SK-N-SH treated with all-trans-retinoic acid at 6 μM for 48 hours (cell line): ENCODE results near the gene ADAP1.
A peak's percentile ranks its signal among the peaks of the same experiment; 100 is the strongest.

Source experiments
- ATAC-seq: fragments of 200-7000 bp; cut with Tn5 transposase; 3 replicates; pipeline ENCODE4 v1.9.1; 2020; ENCODE audit warnings: mild to moderate bottlenecking, moderate library complexity
- ARNTL ChIP-seq: fragments of 450-650 bp; formaldehyde crosslinking; IDR thresholded peaks from 2 replicates; pipeline ENCODE4 v1.5.0; 2020; ENCODE audit warnings: low read depth, mild to moderate bottlenecking, moderate library complexity, borderline replicate concordance
- BACH2 ChIP-seq: fragments of 250-450 bp; sonication (Bioruptor Pico); IDR thresholded peaks from 2 replicates; pipeline ENCODE4 v1.9.0; 2021; ENCODE audit warnings: mild to moderate bottlenecking, borderline replicate concordance
- CSDC2 ChIP-seq: fragments of 250-450 bp; sonication (Bioruptor Pico); IDR thresholded peaks from 2 replicates; pipeline ENCODE4 v1.5.0; 2020; ENCODE audit warnings: mild to moderate bottlenecking, moderate library complexity
- ESRRG ChIP-seq: fragments of 250-450 bp; sonication (Bioruptor Pico); IDR thresholded peaks from 2 replicates; pipeline ENCODE4 v1.6.1; 2021; ENCODE audit warnings: mild to moderate bottlenecking
- GLIS3 ChIP-seq: fragments of 250-450 bp; sonication (Bioruptor Pico); IDR thresholded peaks from 2 replicates; pipeline ENCODE4 v1.5.0; 2020; ENCODE audit warnings: mild to moderate bottlenecking, moderate library complexity
- ISL1 ChIP-seq: fragments of 250-450 bp; sonication (Bioruptor Pico); IDR thresholded peaks from 2 replicates; pipeline ENCODE4 v2.1.2; 2022; ENCODE audit warnings: mild to moderate bottlenecking, moderate library complexity
- PPARA ChIP-seq: fragments of 250-450 bp; sonication (Bioruptor Pico); IDR thresholded peaks from 2 replicates; pipeline ENCODE4 v1.5.0; 2020; ENCODE audit warnings: mild to moderate bottlenecking, borderline replicate concordance
- RARB ChIP-seq: fragments of 250-450 bp; sonication (Bioruptor Pico); IDR thresholded peaks from 2 replicates; pipeline ENCODE4 v1.8.0; 2021; ENCODE audit warnings: mild to moderate bottlenecking, moderate library complexity
- TOX ChIP-seq: fragments of 250-450 bp; sonication (Bioruptor Pico); IDR thresholded peaks from 2 replicates; pipeline ENCODE4 v1.8.0; 2021; ENCODE audit warnings: mild to moderate bottlenecking, moderate library complexity, borderline replicate concordance
- ZC3H10 ChIP-seq: fragments of 250-450 bp; sonication (Bioruptor Pico); IDR thresholded peaks from 2 replicates; pipeline ENCODE4 v1.5.1; 2021; ENCODE audit warnings: mild to moderate bottlenecking, moderate library complexity
- ZFP3 ChIP-seq: fragments of 250-450 bp; sonication (Bioruptor Pico); IDR thresholded peaks from 2 replicates; pipeline ENCODE4 v1.5.0; 2020; ENCODE audit warnings: mild to moderate bottlenecking, moderate library complexity
- ZNF565 ChIP-seq: fragments of 450-650 bp; formaldehyde crosslinking; conservative IDR thresholded peaks from 2 replicates; pipeline ENCODE4 v1.5.0; 2020; ENCODE audit warnings: low read depth, mild to moderate bottlenecking, moderate library complexity
- ZNF70 ChIP-seq: fragments of 450-650 bp; formaldehyde crosslinking; IDR thresholded peaks from 2 replicates; pipeline ENCODE4 v1.5.0; 2020; ENCODE audit warnings: mild to moderate bottlenecking, moderate library complexity
- ZNF8 ChIP-seq: fragments of 450-650 bp; formaldehyde crosslinking; IDR thresholded peaks from 2 replicates; pipeline ENCODE4 v1.5.0; 2020; ENCODE audit warnings: mild to moderate bottlenecking, moderate library complexity
- TF ChIP-seq, protein P1 (sequence below): fragments of 250-450 bp; sonication (Bioruptor Pico); IDR thresholded peaks from 2 replicates; pipeline ENCODE4 v1.8.0; 2021; ENCODE audit warnings: low read depth, mild to moderate bottlenecking, moderate library complexity, borderline replicate concordance
- TF ChIP-seq, protein P2 (sequence below): fragments of 250-450 bp; sonication (Bioruptor Pico); IDR thresholded peaks from 2 replicates; pipeline ENCODE4 v1.5.1; 2020; ENCODE audit warnings: low read depth, mild to moderate bottlenecking, moderate library complexity
- TF ChIP-seq, protein P3 (sequence below): fragments of 250-450 bp; sonication (Bioruptor Pico); IDR thresholded peaks from 2 replicates; pipeline ENCODE4 v1.5.0; 2020; ENCODE audit warnings: mild to moderate bottlenecking, moderate library complexity
- TF ChIP-seq, protein P4 (sequence below): fragments of 250-450 bp; sonication (Bioruptor Pico); IDR thresholded peaks from 2 replicates; pipeline ENCODE4 v1.8.0; 2020; ENCODE audit warnings: mild to moderate bottlenecking, moderate library complexity, borderline replicate concordance

The ADAP1 gene

DNA sequence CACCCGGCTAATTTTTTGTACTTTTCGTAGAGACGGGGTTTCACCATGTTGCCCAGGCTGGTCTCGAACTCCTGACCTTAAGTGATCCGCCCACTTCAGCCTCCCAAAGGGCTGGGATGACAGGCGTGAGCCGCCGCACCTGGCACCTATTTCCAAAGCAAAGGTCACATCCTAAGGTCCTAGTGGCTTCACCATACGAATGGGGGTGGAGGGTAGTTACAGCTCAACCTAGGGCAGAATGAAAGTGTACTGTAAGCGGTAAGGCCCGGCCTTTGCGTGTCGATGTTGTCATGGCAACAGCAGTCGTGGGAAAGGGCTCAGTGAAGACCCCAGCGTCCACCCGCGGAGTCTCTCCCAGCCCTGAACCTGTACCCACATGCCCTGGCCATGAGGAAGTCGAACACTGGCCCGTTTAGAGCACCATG lies 22.4 kb upstream of the ADAP1 start:
- TF ChIP-seq, protein P1, sequence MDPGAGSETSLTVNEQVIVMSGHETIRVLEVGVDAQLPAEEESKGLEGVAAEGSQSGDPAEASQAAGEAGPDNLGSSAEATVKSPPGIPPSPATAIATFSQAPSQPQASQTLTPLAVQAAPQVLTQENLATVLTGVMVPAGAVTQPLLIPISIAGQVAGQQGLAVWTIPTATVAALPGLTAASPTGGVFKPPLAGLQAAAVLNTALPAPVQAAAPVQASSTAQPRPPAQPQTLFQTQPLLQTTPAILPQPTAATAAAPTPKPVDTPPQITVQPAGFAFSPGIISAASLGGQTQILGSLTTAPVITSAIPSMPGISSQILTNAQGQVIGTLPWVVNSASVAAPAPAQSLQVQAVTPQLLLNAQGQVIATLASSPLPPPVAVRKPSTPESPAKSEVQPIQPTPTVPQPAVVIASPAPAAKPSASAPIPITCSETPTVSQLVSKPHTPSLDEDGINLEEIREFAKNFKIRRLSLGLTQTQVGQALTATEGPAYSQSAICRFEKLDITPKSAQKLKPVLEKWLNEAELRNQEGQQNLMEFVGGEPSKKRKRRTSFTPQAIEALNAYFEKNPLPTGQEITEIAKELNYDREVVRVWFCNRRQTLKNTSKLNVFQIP: no peak
- TF ChIP-seq ZC3H10 (CRISPR knock-in tag): no peak
- ATAC-seq: no peak

DNA sequence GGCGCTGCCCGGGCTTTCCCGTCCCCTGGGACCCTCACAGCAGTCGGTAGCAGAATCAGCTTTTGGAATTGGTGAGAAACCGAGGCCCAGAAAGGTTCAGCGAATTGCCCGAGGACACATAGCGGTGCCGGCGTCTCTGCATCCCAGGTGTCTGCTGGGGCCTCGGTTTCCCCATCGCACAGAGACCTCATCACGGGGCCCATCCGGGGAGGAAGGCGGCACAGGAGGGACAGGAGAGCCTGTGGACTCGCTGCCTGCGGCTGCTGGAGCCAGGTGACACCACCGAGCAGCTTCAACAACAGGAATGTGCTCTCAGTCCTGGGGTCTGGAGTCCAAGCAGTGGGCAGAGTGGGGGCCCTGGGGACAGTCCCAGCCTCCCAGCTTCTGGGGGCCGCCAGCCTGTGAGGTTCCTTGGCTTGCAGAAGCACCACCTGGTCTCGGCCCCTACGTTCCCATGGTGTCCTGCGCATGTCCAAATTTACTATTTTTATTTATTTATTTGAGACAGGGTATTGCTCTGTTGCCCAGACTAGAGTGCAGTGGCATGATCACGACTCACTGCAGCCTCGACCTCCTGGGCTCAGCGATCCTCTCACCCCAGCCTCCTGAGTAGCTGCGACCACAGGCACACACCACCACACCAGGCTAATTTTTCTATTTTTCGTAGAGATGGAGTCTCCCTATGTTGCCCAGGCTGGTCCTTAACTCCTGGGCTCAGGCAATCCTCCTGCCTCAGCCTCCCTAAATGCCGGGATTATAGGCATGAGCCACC lies 21.4 kb upstream of the ADAP1 start:
- peak; percentile 1; the same call in 2 of the 3 replicates for ATAC-seq
- no peak for TF ChIP-seq PPARA (CRISPR knock-in tag)
- no peak for TF ChIP-seq RARB (CRISPR knock-in tag)
- TF ChIP-seq ARNTL (CRISPR knock-in tag): no peak
- TF ChIP-seq ZFP3: no peak
- no peak for TF ChIP-seq GLIS3 (CRISPR knock-in tag)
- TF ChIP-seq, protein P1: no peak
- TF ChIP-seq, protein P2, sequence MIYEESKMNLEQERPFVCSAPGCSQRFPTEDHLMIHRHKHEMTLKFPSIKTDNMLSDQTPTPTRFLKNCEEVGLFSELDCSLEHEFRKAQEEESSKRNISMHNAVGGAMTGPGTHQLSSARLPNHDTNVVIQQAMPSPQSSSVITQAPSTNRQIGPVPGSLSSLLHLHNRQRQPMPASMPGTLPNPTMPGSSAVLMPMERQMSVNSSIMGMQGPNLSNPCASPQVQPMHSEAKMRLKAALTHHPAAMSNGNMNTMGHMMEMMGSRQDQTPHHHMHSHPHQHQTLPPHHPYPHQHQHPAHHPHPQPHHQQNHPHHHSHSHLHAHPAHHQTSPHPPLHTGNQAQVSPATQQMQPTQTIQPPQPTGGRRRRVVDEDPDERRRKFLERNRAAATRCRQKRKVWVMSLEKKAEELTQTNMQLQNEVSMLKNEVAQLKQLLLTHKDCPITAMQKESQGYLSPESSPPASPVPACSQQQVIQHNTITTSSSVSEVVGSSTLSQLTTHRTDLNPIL (CRISPR knock-in tag): no peak
- no peak for TF ChIP-seq ZNF70 (CRISPR knock-in tag)

DNA sequence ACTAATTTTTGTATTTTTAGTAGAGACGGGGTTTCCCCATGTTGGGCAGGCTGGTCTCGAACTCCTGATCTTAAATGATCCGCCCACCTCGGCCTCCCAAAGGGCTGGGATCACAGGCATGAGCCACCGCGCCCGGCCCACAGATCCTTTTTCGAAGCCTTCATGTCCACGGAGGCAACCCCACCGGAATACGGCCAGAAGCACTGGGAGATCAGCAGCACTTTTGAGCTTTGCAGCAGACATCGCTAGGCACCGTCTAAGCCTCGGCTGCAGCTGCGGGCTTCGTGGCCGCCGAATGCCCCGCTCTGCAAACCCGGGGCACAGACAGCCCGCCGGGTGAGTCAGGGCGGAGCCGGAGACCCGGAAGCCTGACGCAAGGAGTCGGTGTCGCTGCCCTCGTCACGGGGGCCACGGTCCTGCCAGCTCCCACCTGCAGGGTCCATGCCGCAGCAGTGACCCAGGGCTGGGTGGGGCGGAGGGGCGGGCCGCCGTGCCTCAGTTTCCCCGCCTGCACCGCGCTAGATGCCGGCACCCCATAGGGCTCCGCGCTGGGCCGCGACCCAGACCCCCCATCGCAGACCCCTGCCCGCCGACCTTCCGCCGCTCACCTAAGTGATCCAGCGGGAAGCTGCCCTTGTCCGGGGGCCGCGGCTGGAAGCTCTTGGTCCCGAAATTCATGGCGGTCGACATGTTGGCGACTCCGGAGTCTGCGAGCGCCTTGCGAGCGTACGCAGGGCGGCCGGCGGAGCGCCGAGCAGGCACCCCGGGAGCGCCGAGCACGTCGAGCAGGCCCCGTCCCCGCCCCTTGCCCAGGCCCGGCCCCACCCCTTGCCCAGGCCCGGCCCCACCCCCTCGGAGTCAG lies 20.6 kb upstream of the ADAP1 start, which contains the start of gene COX19:
Gene COX19, minus strand, starts transcription at position 730 of the 862 bp plus-strand sequence. Its CDS starts 40 bp downstream, at position 690.
- TF ChIP-seq CSDC2 (CRISPR knock-in tag): peak; percentile 74; the same call in 1 of the 2 replicates
- TF ChIP-seq, protein P2 (CRISPR knock-in tag): no peak
- peak; percentile 74; the same call in 1 of the 2 replicates for TF ChIP-seq GLIS3 (CRISPR knock-in tag)
- TF ChIP-seq, protein P3, sequence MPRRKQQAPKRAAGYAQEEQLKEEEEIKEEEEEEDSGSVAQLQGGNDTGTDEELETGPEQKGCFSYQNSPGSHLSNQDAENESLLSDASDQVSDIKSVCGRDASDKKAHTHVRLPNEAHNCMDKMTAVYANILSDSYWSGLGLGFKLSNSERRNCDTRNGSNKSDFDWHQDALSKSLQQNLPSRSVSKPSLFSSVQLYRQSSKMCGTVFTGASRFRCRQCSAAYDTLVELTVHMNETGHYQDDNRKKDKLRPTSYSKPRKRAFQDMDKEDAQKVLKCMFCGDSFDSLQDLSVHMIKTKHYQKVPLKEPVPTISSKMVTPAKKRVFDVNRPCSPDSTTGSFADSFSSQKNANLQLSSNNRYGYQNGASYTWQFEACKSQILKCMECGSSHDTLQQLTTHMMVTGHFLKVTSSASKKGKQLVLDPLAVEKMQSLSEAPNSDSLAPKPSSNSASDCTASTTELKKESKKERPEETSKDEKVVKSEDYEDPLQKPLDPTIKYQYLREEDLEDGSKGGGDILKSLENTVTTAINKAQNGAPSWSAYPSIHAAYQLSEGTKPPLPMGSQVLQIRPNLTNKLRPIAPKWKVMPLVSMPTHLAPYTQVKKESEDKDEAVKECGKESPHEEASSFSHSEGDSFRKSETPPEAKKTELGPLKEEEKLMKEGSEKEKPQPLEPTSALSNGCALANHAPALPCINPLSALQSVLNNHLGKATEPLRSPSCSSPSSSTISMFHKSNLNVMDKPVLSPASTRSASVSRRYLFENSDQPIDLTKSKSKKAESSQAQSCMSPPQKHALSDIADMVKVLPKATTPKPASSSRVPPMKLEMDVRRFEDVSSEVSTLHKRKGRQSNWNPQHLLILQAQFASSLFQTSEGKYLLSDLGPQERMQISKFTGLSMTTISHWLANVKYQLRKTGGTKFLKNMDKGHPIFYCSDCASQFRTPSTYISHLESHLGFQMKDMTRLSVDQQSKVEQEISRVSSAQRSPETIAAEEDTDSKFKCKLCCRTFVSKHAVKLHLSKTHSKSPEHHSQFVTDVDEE (CRISPR knock-in tag): peak; percentile 61; the same call in 1 of the 2 replicates
- peak; percentile 95 for TF ChIP-seq ZFP3
- peak; percentile 92 for ATAC-seq

DNA sequence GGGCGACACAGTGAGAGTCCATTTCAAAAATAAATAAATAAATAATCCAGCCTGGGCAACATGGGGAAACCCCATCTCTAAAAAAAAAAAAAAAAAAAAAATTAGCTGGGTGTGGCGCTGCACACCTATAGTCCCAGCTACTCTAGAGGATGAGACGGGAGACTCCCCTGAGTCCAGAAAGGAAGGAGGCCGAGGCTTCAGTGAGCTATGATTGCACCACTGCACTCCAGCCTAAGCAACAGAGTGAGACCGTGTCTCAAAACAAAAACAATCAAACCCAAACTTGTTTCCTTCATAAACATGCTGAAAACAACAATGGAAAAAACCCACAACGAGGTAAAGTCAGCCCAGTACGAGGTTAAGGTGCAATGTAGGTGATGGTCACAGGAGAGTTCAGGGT lies 19.7 kb upstream of the ADAP1 start:
- ATAC-seq: no peak
- TF ChIP-seq, protein P4, sequence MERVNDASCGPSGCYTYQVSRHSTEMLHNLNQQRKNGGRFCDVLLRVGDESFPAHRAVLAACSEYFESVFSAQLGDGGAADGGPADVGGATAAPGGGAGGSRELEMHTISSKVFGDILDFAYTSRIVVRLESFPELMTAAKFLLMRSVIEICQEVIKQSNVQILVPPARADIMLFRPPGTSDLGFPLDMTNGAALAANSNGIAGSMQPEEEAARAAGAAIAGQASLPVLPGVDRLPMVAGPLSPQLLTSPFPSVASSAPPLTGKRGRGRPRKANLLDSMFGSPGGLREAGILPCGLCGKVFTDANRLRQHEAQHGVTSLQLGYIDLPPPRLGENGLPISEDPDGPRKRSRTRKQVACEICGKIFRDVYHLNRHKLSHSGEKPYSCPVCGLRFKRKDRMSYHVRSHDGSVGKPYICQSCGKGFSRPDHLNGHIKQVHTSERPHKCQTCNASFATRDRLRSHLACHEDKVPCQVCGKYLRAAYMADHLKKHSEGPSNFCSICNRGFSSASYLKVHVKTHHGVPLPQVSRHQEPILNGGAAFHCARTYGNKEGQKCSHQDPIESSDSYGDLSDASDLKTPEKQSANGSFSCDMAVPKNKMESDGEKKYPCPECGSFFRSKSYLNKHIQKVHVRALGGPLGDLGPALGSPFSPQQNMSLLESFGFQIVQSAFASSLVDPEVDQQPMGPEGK: no peak
- no peak for TF ChIP-seq ZNF8 (CRISPR knock-in tag)
- no peak for TF ChIP-seq ARNTL (CRISPR knock-in tag)
- no peak for TF ChIP-seq ISL1 (CRISPR knock-in tag)
- no peak for TF ChIP-seq BACH2
- no peak for TF ChIP-seq RARB (CRISPR knock-in tag)
- TF ChIP-seq TOX (CRISPR knock-in tag): no peak
- no peak for TF ChIP-seq PPARA (CRISPR knock-in tag)
- TF ChIP-seq ESRRG (CRISPR knock-in tag): no peak
- no peak for TF ChIP-seq ZNF565 (CRISPR knock-in tag)
- TF ChIP-seq, protein P2 (CRISPR knock-in tag): no peak
- TF ChIP-seq, protein P1: no peak
